ENCODE results near the gene ATXN2. TPM values are rescaled to one million over a fixed set of nuclear protein-coding genes. Genes with fewer than 3 reads are reported as not detected.

ATXN2 gene
- polyA plus RNA-seq, 4 donors = 46.7 to 99.7 (median 77.6) TPM

GRCh38 chr12:111455448-111456320 lies 143.4 kb downstream of the ATXN2 start:
- DNase-seq (ENCODE audit: low read depth in 4 of 4, low spot score in 2 of 4) = no peak

GRCh38 chr12:111454716-111455447 lies 144.2 kb downstream of the ATXN2 start:
- DNase-seq (ENCODE audit: low read depth in 4 of 4, low spot score in 2 of 4) = no peak

- no peak for DNase-seq (ENCODE audit: low read depth in 4 of 4, low spot score in 2 of 4)
These were observed 144.8 kb downstream of the ATXN2 start for GRCh38 chr12:111454311-111454710.

GRCh38 chr12:111453071-111453989 lies 145.8 kb downstream of the ATXN2 start:
- DNase-seq (ENCODE audit: low read depth in 4 of 4, low spot score in 2 of 4) = no peak

- DNase-seq (ENCODE audit: low read depth in 4 of 4, low spot score in 2 of 4) = no peak
These were observed 147.4 kb downstream of the ATXN2 start for GRCh38 chr12:111451649-111452129.

- DNase-seq (ENCODE audit: low read depth in 4 of 4, low spot score in 2 of 4) = no peak
These were observed 147.9 kb downstream of the ATXN2 start for GRCh38 chr12:111451232-111451631.

- no peak for DNase-seq (ENCODE audit: low read depth in 4 of 4, low spot score in 2 of 4)
These were observed 148.4 kb downstream of the ATXN2 start for GRCh38 chr12:111450676-111451075.

- DNase-seq (ENCODE audit: low read depth in 4 of 4, low spot score in 2 of 4) = no peak
These were observed 150.0 kb downstream of the ATXN2 start for GRCh38 chr12:111448846-111449790.

- DNase-seq (ENCODE audit: low read depth in 4 of 4, low spot score in 2 of 4) = no peak
These were observed 150.8 kb downstream of the ATXN2 start for GRCh38 chr12:111448266-111448830.

- no peak for DNase-seq (ENCODE audit: low read depth in 4 of 4, low spot score in 2 of 4)
These were observed 151.4 kb downstream of the ATXN2 start for GRCh38 chr12:111447571-111448265.

GRCh38 chr12:111446631-111447570 lies 152.2 kb downstream of the ATXN2 start:
- no peak for DNase-seq (ENCODE audit: low read depth in 4 of 4, low spot score in 2 of 4)

- DNase-seq (ENCODE audit: low read depth in 4 of 4, low spot score in 2 of 4) = no peak
These were observed 153.2 kb downstream of the ATXN2 start for GRCh38 chr12:111445726-111446581.

- DNase-seq (ENCODE audit: low read depth in 4 of 4, low spot score in 2 of 4) = no peak
These were observed 154.0 kb downstream of the ATXN2 start for GRCh38 chr12:111444925-111445725.

- DNase-seq (ENCODE audit: low read depth in 4 of 4, low spot score in 2 of 4) = no peak
These were observed 154.7 kb downstream of the ATXN2 start for GRCh38 chr12:111444314-111444924.

- DNase-seq (ENCODE audit: low read depth in 4 of 4, low spot score in 2 of 4) = no peak
These were observed 155.5 kb downstream of the ATXN2 start for GRCh38 chr12:111443586-111443985.
